OCI-LY3 (cell line): ENCODE data around the gene CA10.

Experiments
- EZH2phosphoT487 ChIP-seq: fragments of 200-600 bp; shearing (Covaris generic); IDR thresholded peaks from 2 replicates; pipeline ENCODE4 v1.6.1; 2018; ENCODE audit warnings: antibody characterized with exemption, mixed run types, low read depth
- TF ChIP-seq, protein P1 (sequence below): fragments of 200-600, 300-600 bp; sonication (generic); IDR thresholded peaks from 2 replicates; pipeline ENCODE4 v1.5.1; 2014; ENCODE audit warnings: antibody characterized with exemption, low read length, low read depth

DNA sequence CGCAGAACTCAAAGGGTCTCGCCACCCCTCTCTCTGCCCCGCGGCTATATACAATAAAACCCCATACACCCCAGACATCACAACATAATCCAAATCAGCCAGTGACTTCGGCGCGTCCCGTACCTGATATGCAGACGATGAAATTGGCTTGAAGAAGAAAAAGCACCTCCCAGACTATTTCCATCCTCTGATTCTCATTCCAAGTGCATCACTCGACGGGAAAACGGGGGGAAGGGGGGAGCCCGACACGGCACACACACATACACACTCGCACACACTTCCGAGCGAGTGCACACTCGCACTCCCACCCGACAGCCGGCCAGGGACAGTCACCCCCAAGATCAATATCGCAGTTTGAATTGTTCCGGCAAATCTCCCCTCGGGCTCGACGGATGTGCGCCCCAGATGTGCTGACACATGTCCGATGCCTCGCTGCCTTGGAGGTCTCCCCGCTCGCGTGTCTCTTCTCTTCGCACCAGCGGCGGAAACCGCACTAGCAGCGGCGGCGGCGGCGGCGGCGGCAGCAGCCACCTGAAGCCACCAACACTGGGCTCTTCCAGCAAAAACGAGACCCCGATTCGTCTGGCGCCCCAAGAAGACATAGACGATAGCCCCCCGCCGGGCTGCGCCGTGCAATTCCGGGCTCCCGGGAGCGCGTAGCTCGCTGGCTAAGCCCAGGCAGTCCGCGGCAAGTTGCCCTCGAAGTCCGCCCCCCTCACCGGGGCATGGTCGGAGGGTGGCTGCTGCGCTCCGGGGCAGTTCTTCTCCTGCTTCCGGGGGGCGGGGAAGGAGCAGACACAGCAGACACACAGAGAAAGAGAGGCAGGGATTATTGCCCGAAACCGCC, 688 bp downstream of the CA10 start:
- TF ChIP-seq, protein P1, sequence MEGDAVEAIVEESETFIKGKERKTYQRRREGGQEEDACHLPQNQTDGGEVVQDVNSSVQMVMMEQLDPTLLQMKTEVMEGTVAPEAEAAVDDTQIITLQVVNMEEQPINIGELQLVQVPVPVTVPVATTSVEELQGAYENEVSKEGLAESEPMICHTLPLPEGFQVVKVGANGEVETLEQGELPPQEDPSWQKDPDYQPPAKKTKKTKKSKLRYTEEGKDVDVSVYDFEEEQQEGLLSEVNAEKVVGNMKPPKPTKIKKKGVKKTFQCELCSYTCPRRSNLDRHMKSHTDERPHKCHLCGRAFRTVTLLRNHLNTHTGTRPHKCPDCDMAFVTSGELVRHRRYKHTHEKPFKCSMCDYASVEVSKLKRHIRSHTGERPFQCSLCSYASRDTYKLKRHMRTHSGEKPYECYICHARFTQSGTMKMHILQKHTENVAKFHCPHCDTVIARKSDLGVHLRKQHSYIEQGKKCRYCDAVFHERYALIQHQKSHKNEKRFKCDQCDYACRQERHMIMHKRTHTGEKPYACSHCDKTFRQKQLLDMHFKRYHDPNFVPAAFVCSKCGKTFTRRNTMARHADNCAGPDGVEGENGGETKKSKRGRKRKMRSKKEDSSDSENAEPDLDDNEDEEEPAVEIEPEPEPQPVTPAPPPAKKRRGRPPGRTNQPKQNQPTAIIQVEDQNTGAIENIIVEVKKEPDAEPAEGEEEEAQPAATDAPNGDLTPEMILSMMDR: no peak
- no peak for TF ChIP-seq EZH2phosphoT487
